ENCODE data around the gene SLX9.

Gene SLX9

DNA sequence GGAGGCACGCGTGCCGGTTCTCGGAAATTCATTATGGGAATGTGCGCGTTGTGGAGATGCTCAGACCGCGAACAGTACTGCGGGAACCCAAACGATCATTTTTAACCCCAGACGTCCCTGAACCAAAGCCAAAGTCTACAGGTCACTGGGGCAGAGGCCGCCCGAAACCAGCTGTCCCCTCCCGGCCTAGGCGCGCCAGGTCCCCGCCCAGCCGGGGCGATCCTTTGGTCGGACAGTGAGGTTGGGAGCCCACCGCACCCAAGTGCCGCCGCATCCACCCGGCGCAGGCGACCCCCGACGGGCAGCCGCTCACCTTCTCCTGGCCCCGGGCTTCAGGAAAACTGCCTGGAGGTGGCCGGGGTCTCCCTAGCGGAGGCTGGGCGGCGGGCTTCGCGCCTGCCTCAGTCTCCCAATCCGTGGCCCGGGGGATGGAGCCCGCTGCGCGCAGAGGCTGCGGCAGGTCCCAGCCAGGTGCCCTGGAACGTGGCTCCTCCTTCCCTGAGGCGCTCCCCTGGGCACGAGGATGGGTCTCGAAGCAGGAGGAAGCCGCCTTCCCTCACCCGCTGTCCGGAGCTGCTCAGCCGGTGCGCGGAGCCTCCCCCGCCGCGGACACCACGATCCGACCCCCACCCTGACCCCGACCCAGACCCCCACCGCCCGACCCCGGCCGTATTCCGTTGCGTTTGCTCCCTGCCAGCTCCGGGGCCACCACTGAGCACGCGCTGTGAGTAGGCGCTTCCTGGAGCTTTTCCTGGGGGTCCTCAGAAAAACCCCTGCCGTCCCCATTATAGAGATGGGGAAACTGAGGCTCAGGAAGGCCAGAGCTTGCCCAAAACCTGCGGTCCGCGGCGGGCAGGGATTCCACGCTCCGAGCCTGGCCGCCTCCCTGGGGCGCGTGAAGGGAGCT lies 8.1 kb upstream of the SLX9 start:
- no peak for TF ChIP-seq CTCF (IDR thresholded peaks at IDR 0.05; ENCODE audit: low read length, missing control alignments)

DNA sequence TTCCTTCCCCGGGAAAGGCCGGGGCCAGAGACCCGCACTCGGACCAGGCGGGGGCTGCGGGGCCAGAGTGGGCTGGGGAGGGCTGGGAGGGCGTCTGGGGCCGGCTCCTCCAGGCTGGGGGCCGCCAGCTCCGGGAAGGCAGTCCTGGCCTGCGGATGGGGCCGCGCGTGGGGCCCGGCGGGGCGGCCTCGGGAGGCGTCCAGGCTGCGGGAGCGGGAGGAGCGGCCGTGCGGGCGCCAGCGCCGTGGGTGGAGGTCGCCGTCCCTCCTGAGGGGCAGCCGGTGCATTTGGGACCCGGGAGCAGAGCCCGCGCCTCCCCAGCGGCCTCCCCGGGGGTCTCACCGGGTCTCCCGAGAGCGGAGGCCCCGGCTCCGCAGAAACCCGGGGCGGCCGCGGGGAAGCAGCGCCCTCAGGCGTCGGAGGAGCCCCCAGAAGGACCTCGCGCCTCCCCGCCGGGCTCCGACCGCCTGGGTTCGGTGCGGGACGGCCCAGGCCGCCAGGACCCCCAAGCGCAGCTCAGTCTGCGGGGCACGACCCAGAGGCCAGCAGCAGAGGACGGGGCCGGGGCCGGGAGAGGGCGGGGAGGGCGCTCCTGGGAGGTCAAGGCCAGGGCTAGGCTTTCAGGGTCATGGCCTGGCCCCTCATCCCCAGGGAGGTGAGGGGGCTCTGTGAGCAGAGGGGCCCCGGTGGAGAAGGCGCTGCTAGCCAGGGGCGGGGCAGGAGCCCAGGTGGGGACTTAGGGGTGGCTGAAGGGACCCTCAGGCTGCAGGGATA lies 7.2 kb upstream of the SLX9 start:
- TF ChIP-seq CTCF (IDR thresholded peaks at IDR 0.05; ENCODE audit: low read length, missing control alignments), result peak; percentile 15
- no peak for DNase-seq (ENCODE audit: low read depth)
- H3K4me3 ChIP-seq (replicated peaks; ENCODE audit: low read depth, low read length), result peak overlapping the region; percentile 22

More for the DNA sequence above, 8.1 kb upstream of the SLX9 start:
- no peak for DNase-seq (ENCODE audit: low read depth)
- H3K4me3 ChIP-seq (replicated peaks; ENCODE audit: low read depth, low read length), result peak overlapping the region; percentile 22

GRCh38 chr21:44933199-44933917 lies 6.5 kb upstream of the SLX9 start:
- no peak for TF ChIP-seq CTCF (IDR thresholded peaks at IDR 0.05; ENCODE audit: low read length, missing control alignments)
- no peak overlapping the region for H3K4me3 ChIP-seq (replicated peaks; ENCODE audit: low read depth, low read length)
- DNase-seq (ENCODE audit: low read depth), result no peak

- DNase-seq (ENCODE audit: low read depth), result no peak
- TF ChIP-seq CTCF (IDR thresholded peaks at IDR 0.05; ENCODE audit: low read length, missing control alignments), result no peak
- H3K4me3 ChIP-seq (replicated peaks; ENCODE audit: low read depth, low read length), result no peak overlapping the region
Observed at GRCh38 chr21:44933918-44934260, 5.9 kb upstream of the SLX9 start.

DNA sequence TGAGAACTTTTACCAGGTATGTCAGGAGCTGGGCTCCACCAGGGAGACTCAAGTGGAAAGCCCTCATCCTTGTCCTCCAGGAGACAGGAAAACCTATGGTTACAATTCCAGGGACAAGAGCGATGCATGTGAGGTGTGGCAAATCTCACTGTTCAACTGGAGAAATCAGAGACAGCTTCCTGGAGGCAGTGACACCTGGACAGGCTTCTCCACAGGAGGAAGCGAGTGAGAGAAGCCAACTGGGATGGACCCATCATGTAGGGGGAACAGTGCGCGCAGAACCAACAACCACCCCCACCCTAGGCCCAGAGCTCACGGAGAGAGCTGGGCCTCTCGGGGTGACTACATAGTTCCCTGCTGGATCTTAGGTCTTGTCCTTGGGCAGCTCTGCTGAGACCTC lies 5.6 kb upstream of the SLX9 start:
- no peak overlapping the region for H3K4me3 ChIP-seq (replicated peaks; ENCODE audit: low read depth, low read length)
- no peak for TF ChIP-seq CTCF (IDR thresholded peaks at IDR 0.05; ENCODE audit: low read length, missing control alignments)
- DNase-seq (ENCODE audit: low read depth), result no peak

- no peak for DNase-seq (ENCODE audit: low read depth)
- TF ChIP-seq CTCF (IDR thresholded peaks at IDR 0.05; ENCODE audit: low read length, missing control alignments), result no peak
Observed at GRCh38 chr21:44934797-44935532, 4.9 kb upstream of the SLX9 start.

More at GRCh38 chr21:44934797-44935532, 4.9 kb upstream of the SLX9 start:
- H3K4me3 ChIP-seq (replicated peaks; ENCODE audit: low read depth, low read length), result no peak overlapping the region

Measured in fibroblast of pulmonary artery (primary cell).